ENCODE results near the gene PRDM16.
A peak's percentile ranks its signal among the peaks of the same experiment; 100 is the strongest.

The PRDM16 gene

DNA sequence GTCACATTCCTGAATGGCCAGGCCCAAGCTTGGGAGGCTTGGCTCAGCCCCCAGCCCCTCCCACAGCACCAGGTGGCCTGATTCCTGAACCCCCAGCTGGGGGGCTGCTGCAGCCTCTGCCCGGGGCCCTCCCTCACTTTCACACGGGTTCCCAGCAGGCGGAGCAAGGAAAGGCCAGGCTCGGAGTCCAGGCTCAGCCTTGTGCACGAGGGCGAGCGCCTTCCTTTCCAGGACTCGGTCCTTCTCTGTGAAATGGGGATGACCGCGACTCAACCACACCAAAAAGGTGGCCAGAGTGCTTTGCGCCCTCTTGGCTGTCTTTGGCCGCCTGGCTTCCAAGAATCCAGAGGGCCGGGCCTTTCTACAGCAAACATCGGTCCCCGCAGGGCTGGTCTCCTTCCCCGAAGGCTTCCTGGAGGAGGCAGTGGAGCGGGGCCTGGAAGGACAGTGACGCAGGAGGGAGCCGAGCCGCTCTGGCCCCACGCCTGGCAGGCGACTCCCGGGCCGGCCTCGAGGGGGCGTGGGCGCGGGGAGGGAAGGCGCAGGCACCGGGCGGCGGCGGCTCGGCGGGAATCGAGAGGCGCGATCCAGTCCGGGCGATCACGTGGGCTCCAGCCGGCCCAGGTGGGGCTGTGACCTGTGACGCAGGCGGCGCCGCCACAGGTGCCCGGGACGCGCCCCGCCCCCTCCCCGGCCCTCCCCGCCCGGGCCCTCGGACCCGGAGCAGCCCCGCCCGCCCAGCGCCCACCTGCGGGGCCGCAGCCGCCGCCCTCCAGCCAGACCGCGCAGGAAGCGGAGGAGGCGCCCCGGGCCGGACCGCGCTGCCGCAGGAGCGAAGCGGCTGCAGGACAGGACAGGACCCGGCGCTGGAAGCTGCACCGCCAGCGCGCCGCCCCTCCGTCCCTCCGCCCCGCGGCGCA is 385.1 kb downstream of the PRDM16 start, which contains the start of gene ARHGEF16:
Gene ARHGEF16 (plus strand): TSS at position 775 of the 920 bp plus-strand sequence. CDS start 8,420 bp downstream, outside the sequence.
- H3K9ac ChIP-seq (ENCODE audit: low read length): no peak within 1 kb of the TSS
- no peaks in the 10 kb centered on the region for H3K36me3 ChIP-seq (ENCODE audit: control insufficient read depth in 1 of 2, insufficient read depth in 2 of 2, low read depth in 1 of 2, low read length in 2 of 2)
- H3K4me1 ChIP-seq (ENCODE audit: control insufficient read depth, insufficient read depth, low read depth, low read length): peaks cover 26% of the 10 kb centered on the region
- peaks cover 47 to 88% of the 10 kb centered on the region in 2 experiments for H3K27me3 ChIP-seq (ENCODE audit: control insufficient read depth in 1 of 2, insufficient read depth in 1 of 2, low read length in 2 of 2)
- H3K9me3 ChIP-seq (ENCODE audit: control insufficient read depth, low read length): peaks cover 4% of the 10 kb centered on the region
- peak within 1 kb of the TSS; percentile 61 to 71 for H3K18ac ChIP-seq (ENCODE audit: low read depth in 1 of 2, low read length in 2 of 2)
- peak within 1 kb of the TSS; percentile 57 for H2BK120ac ChIP-seq (ENCODE audit: low read depth, low read length)
- H2AFZ ChIP-seq (ENCODE audit: low read depth, low read length): no peak within 1 kb of the TSS
- H2BK12ac ChIP-seq (ENCODE audit: low read length in 2 of 2): peak within 1 kb of the TSS; percentile 1 to 84
- H3K4me2 ChIP-seq (ENCODE audit: low read length, poor library complexity, severe bottlenecking): peak within 1 kb of the TSS; percentile 86
- H4K91ac ChIP-seq (ENCODE audit: low read length): peak within 1 kb of the TSS; percentile 85
- H3K79me1 ChIP-seq (replicated peaks; ENCODE audit: low read length, poor library complexity, severe bottlenecking): no peaks in the 10 kb centered on the region
- no peak within 1 kb of the TSS for H4K8ac ChIP-seq (ENCODE audit: low read length)
- peak within 1 kb of the TSS in 1 of 2 experiments; percentile 52 for H3K4me3 ChIP-seq (ENCODE audit: insufficient read depth in 1 of 2, low read depth in 1 of 2, low read length in 2 of 2)
- H2BK15ac ChIP-seq (ENCODE audit: low read depth, poor library complexity, severe bottlenecking): peak within 1 kb of the TSS; percentile 80
- peak within 1 kb of the TSS in 1 of 2 experiments; percentile 27 for H3K4ac ChIP-seq (ENCODE audit: low read depth in 1 of 2, low read length in 2 of 2)
- H3K23ac ChIP-seq (ENCODE audit: low read length in 2 of 2): peak within 1 kb of the TSS in 1 of 2 experiments; percentile 53
- 19% methylated on average over 23 of the region's 84 CpGs for WGBS
- H2BK5ac ChIP-seq (ENCODE audit: low read depth, low read length, poor library complexity, severe bottlenecking): no peak within 1 kb of the TSS
- peak; percentile 59 for DNase-seq
- H3K14ac ChIP-seq (ENCODE audit: low read length in 2 of 2): no peak within 1 kb of the TSS
- H2AK5ac ChIP-seq (ENCODE audit: low read length, severe bottlenecking): no peak within 1 kb of the TSS
- H3K27ac ChIP-seq (ENCODE audit: low read length, poor library complexity, severe bottlenecking): no peak within 1 kb of the TSS

DNA sequence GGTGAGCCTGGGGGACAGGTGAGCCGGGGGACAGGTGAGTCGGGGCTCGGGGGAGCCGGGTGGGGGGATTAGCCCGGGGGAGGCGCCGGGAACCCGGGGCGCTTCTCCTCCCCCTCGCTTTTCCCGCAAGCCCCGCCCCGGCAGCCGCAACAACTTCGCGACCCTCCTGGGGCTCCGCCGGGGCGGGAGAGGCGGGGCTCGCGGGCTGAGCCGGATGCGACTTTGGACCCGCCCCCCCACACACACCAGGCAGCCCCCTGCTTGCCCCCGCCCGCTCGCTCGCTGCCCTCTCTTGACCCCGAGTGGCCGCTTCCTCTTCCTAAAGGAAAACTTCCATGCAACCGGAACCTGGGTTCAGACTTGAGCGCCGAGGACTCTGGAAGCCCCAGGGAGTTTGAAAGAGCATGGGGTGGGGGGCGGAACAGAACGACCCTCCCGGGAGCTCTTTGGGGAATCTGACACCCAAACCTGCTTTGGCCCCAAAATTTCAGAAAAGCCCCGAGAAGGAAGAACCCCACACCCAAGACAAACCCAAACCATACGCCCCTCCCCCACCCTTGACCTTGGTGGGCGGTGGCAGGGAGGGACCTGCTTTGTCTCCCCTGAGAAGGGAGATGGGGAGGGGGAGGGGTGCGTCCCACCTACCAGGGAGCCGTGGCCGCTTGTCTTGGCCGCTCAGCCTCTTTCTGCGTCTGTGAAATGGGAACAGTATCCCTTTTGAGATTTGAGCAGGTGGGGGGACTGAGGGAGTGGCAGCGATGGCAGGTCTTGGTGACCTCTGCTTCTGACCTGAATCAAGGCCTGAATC is 386.0 kb downstream of the PRDM16 start:
- peaks cover 35% of the 10 kb centered on the region for H3K4me1 ChIP-seq (ENCODE audit: control insufficient read depth, insufficient read depth, low read depth, low read length)
- no peaks in the 10 kb centered on the region for H3K36me3 ChIP-seq (ENCODE audit: control insufficient read depth in 1 of 2, insufficient read depth in 2 of 2, low read depth in 1 of 2, low read length in 2 of 2)
- no peak overlapping the region for H2AK5ac ChIP-seq (ENCODE audit: low read length, severe bottlenecking)
- H2BK5ac ChIP-seq (ENCODE audit: low read depth, low read length, poor library complexity, severe bottlenecking): no peak overlapping the region
- H3K27ac ChIP-seq (ENCODE audit: low read length, poor library complexity, severe bottlenecking): no peak overlapping the region
- 10% methylated on average over 17 of the region's 46 CpGs for WGBS
- DNase-seq: peak; percentile 14
- peak overlapping the region; percentile 24 for H2BK120ac ChIP-seq (ENCODE audit: low read depth, low read length)
- no peak overlapping the region for H2AFZ ChIP-seq (ENCODE audit: low read depth, low read length)
- peak overlapping the region; percentile 61 to 71 for H3K18ac ChIP-seq (ENCODE audit: low read depth in 1 of 2, low read length in 2 of 2)
- H3K4me2 ChIP-seq (ENCODE audit: low read length, poor library complexity, severe bottlenecking): peak overlapping the region; percentile 86
- H3K9ac ChIP-seq (ENCODE audit: low read length): no peak overlapping the region
- no peak overlapping the region for H3K23ac ChIP-seq (ENCODE audit: low read length in 2 of 2)
- peaks cover 47 to 88% of the 10 kb centered on the region in 2 experiments for H3K27me3 ChIP-seq (ENCODE audit: control insufficient read depth in 1 of 2, insufficient read depth in 1 of 2, low read length in 2 of 2)
- peak overlapping the region; percentile 85 for H4K91ac ChIP-seq (ENCODE audit: low read length)
- H3K4ac ChIP-seq (ENCODE audit: low read depth in 1 of 2, low read length in 2 of 2): peak overlapping the region in 1 of 2 experiments; percentile 27
- H3K79me1 ChIP-seq (replicated peaks; ENCODE audit: low read length, poor library complexity, severe bottlenecking): no peaks in the 10 kb centered on the region
- H3K9me3 ChIP-seq (ENCODE audit: control insufficient read depth, low read length): peaks cover 4% of the 10 kb centered on the region
- H4K8ac ChIP-seq (ENCODE audit: low read length): no peak overlapping the region
- H2BK12ac ChIP-seq (ENCODE audit: low read length in 2 of 2): peak overlapping the region; percentile 1 to 21
- H3K14ac ChIP-seq (ENCODE audit: low read length in 2 of 2): no peak overlapping the region
- peak overlapping the region in 1 of 2 experiments; percentile 52 for H3K4me3 ChIP-seq (ENCODE audit: insufficient read depth in 1 of 2, low read depth in 1 of 2, low read length in 2 of 2)
- peak overlapping the region; percentile 71 for H2BK15ac ChIP-seq (ENCODE audit: low read depth, poor library complexity, severe bottlenecking)

DNA sequence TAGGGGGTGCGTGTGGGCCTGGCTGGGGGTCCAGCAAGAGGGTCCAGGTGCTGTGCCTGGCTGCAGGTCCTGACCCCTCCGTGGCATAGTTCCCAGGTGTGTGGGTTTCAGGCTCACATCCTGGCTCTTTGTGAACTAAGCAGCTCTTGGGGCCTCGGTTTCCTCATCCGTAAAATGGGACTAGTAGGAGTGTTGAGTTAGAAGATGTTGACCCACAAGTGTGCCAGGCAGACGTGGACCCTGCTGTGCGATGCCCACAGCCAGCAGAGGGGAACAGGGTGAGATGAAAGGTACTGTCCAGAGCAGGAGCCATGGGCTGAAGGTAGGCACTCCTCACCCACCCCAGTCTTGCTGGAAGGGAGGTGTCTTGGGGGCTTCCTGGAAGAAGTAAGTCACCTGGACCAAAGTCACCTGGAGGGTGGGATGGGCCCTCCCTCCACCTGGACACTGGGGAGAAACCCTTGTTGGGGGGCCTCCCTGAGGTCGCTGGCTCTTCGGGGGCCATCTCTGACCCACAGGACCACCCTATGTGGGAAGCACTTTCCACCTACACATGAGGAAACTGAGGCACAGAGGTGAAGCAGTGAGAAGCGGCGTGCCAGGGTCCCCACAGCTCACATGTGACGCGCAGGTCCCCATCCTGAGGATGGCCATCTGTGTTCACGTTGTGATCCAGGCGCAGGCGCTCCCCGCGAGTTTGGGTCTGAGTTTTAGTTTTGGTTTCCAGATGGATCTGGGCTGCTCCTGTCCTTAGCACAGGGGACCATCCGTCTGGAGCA is 386.9 kb downstream of the PRDM16 start:
- Histone ChIP-seq H3K27me3 (ENCODE audit: control insufficient read depth in 1 of 2, insufficient read depth in 1 of 2, low read length in 2 of 2) (peaks cover 46 to 88% of the 10 kb centered on the region in 2 experiments), H3K4me3 (ENCODE audit: insufficient read depth in 1 of 2, low read depth in 1 of 2, low read length in 2 of 2) (no peak overlapping the region), H3K18ac (ENCODE audit: low read depth in 1 of 2, low read length in 2 of 2) (no peak overlapping the region), H3K4me2 (ENCODE audit: low read length, poor library complexity, severe bottlenecking) (no peak overlapping the region), H3K14ac (ENCODE audit: low read length in 2 of 2) (no peak overlapping the region), H2BK5ac (ENCODE audit: low read depth, low read length, poor library complexity, severe bottlenecking) (no peak overlapping the region), H2BK12ac (ENCODE audit: low read length in 2 of 2) (no peak overlapping the region), H3K36me3 (ENCODE audit: control insufficient read depth in 1 of 2, insufficient read depth in 2 of 2, low read depth in 1 of 2, low read length in 2 of 2) (no peaks in the 10 kb centered on the region), H3K4me1 (ENCODE audit: control insufficient read depth, insufficient read depth, low read depth, low read length) (peaks cover 43% of the 10 kb centered on the region), H3K23ac (ENCODE audit: low read length in 2 of 2) (no peak overlapping the region), H4K91ac (ENCODE audit: low read length) (peak overlapping the region; percentile 43), H4K8ac (ENCODE audit: low read length) (no peak overlapping the region), H3K9ac (ENCODE audit: low read length) (no peak overlapping the region), H2BK15ac (ENCODE audit: low read depth, poor library complexity, severe bottlenecking) (peak overlapping the region; percentile 37), H3K79me1 (replicated peaks; ENCODE audit: low read length, poor library complexity, severe bottlenecking) (no peaks in the 10 kb centered on the region), H2AK5ac (ENCODE audit: low read length, severe bottlenecking) (no peak overlapping the region), H3K27ac (ENCODE audit: low read length, poor library complexity, severe bottlenecking) (no peak overlapping the region), H3K9me3 (ENCODE audit: control insufficient read depth, low read length) (no peaks in the 10 kb centered on the region), H2BK120ac (ENCODE audit: low read depth, low read length) (no peak overlapping the region), H2AFZ (ENCODE audit: low read depth, low read length) (no peak overlapping the region), H3K4ac (ENCODE audit: low read depth in 1 of 2, low read length in 2 of 2) (no peak overlapping the region)
- WGBS: 94% methylated on average over 11 of the region's 18 CpGs
- DNase-seq: no peak
